Caki2 (cell line): ENCODE data around the gene AGAP1. TPM values are rescaled to one million over a fixed set of nuclear protein-coding genes. Genes with fewer than 3 reads are reported as not detected.

Experiments
- DNase-seq: peaks from one replicate; pipeline ENCODE4 v3.0.0-alpha.2; 2015; ENCODE audit warnings: low read depth
- in situ Hi-C: cut with HindIII; loops from 2 replicates; pipeline ENCODE4 v1.10.0; 2016; ENCODE audit warnings: low sequenced_read_pairs, low pct_unique_long_range_greater_than_20kb, mixed read lengths
- total RNA-seq: library from RNA; depleted of rRNA; stranded (reverse); fragments of >200 nt; shearing (Covaris generic); gene quantifications from 2 replicates; pipeline ENCODE4 v1.2.3, GENCODE V29; 2014; ENCODE audit warnings: low replicate concordance

AGAP1 gene
- total RNA-seq, 1 experiment from 2014 or later: 5.3 TPM

DNA sequence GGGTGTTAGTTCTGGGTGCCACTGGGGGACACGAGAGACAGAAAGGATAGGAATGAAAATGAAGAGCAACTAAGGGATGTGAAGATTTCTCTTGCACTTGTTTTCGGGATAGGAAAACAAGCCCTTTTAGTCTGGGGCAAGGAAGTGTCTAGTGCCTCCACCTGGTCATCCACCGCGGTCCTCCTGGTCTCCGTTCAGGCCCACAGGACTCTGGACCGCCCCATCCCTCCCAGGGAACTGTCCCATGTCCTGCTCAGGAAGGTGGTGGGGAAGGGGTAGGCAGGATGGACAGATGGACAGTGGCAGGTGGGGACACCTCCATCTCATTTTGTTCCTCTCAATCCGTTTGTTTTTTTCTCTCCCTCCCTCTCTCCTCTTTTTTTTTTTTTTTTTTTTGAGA lies 45.9 kb downstream of the AGAP1 start:
- DNase-seq: no peak
- in situ Hi-C loops: no loop called here

DNA sequence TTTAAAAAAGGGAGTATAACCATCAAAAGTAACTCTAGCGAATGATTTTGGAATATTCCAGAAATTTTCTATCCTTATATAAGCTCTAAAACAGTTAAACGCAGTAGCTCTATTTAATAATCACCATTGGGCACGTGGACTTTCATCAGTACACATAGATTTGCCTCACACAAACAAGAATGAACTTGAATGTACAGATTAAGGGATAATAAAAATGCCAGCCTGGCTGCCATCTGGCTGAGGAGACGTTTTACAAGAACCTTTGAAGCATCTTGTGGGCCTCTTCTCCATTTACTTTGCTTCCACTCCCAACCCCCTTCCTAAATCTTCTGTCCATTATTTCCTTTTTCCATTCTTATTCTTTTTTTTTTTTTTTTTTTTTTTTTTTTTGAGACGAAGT lies 47.2 kb downstream of the AGAP1 start:
- in situ Hi-C loops: no loop called here
- DNase-seq: no peak

DNA sequence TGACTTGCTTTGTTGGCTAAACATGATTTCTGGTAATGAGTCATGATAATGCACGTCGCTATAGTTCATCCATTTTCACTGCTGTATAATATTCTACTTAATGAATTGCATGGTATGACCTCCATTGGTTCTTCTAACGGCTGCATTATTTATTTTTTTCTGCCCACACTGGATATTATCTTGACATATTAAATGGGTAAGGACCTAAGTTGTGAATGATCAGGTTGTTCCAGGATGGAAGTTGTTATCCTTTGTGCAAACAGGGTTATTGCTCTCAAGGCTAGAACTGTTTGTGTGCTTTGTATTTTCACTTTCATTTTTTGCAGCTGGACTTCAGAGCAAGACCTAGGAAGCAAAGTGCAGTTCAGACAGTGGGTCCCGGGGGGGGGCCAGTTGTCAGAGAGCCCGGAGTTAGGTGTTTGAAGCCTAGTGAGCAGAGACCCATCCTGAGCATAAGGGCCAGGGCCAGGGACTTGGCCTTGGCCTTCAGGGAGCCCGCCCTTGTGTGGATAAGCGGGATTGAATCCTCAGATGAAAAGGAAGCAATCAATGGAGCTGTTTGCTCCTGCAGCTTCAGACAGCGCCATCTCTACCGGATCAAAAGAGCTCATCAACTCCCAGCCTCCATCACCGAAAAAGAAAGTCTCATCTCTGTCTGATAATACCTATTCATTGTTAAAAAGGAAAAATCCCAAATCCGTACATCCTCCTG lies 48.2 kb downstream of the AGAP1 start:
- in situ Hi-C loops: no loop called here
- DNase-seq: no peak

DNA sequence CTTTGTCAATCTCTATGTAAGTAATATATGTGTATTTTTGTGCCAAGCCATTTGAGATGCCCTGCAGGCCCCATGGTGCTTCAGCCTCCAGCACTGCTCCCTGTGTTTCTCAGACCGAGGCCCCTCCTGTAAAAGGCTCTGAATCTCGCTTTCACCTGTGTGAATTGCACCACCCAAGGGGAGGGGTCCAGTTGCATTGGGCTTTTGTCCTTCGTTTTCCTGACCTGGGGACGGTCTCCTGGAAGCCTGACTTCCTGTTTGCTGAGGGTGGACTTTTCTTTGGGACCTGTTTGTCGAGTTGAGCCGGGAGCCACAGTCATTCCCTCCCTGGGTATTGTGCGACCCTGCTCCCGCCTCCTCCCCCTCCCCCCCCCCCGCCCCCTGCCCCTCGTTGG lies 48.9 kb downstream of the AGAP1 start:
- in situ Hi-C loops: no loop called here
- no peak for DNase-seq

DNA sequence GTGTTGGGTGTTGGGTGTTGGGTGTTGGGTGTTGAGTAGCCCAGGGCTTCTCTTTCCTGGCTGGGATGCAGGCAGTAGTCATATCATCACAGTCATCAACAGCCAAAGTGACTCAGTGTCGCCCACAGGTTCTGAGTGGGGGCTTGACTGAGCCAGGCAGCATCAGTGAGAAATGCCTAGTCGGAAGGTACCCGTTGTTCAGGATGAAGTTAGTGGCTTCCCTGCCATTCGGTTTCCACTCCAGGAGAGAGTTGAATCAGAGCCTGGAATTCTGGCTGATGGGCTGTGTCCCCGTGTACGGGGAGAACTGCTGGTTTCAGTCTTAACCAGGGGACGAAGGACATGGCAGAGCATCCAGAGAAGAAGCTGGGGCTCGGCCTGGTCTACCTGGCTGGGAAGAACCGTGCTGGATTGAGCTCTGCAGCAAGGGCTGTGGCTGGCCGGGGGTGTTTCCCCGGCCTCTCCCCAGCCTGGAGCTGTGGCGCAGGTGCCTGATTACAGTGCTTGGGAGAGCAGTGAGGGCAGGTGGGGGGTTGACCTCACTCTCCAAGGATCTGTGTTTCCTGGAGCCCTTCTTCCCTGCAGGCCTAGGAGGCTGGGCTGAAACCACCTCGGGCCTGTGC lies 49.4 kb downstream of the AGAP1 start:
- in situ Hi-C loops: no loop called here
- no peak for DNase-seq

DNA sequence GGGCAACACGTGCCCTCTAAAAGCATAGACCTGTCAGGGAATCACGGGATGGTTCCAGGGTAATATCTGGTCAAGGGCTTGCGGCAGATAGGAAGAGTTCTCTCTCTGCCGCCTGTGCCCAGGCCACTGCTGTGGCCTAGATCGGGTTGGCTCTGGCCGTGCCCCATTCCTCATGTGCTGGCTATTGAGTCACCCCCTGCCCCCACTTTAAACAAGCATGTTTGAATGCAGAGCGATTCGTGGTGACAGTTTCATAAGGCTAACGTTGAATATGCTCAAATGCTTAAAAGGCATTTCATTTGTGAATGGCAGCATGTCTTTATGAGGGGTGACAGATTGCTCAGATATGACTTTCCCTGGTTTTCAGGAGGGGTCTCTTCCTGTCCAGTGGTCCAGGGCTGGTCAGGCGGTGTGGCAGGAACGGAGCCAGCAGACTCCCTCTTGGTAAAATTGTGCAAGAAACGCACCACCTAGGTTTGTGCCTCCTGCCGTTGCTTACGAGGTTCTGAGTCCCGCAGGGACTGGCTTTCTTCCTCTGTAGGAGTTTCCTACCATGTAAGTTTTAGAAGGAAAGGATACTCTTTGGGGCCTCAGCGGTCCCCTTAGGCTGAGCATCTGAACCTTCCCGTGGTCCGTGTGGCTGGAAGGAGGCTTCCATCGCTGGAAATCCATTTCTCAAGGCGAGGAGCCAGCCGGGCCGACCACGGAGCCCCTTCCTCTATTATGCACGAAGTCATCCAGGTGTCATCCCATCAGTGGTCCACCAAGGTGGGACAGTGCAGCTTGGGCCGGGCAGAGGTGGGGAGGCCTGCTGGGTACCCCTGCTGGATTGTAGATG lies 50.2 kb downstream of the AGAP1 start:
- in situ Hi-C loops: no loop called here
- no peak for DNase-seq

DNA sequence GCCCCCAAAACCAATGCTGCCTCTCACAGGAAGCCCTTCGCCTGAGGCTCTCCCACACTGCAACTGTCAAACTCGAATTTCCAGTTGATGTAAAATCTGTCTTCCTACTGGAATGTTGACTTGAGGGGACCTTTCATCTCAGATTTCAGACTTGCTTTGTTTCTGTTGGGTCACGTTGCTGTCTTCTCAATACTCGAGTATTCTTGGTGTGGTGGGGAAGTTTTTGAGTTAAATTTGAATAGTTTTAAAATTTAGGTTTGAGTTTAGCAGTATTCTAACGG lies 50.8 kb downstream of the AGAP1 start:
- no peak for DNase-seq
- in situ Hi-C loops: no loop called here

DNA sequence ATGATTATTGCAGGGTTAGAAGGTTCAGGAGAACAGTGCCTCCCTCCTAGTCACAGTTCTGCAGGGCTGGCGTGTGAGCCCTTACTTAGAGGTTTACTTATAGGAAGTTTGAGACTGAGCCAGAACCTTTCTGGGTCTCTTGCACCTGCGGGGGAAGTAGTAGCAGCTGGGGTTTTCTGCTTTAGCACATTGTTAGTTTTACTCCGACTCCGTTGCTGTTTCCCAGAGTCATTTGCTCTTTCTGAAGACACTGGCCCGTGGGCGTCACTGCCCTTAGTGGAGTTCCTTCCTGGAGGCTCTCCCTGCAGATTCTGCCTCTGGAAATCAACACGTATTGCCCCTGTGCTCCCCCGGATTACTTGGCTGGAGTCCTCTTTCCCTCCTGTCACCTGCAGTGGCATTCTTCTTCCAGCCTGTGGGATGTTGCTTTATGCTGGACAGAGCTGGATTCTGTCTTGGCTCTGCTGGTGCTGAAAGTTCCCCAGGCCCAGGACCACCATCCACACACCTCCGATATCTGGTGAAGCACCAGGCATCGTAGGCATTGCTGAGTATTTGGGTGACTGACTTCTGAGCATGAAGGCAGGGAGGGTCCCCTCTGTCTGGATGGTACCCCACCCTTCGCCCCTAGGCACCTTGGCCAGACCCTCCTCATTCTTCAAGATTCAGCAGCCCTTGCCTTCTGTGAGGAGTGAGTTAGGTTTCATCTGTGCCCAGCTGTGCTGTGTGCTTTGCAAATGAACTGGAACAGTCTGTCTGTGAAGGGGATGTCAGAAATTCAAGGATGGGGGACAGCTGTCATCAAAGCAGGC lies 51.7 kb downstream of the AGAP1 start:
- in situ Hi-C loops: no loop called here
- DNase-seq: no peak

DNA sequence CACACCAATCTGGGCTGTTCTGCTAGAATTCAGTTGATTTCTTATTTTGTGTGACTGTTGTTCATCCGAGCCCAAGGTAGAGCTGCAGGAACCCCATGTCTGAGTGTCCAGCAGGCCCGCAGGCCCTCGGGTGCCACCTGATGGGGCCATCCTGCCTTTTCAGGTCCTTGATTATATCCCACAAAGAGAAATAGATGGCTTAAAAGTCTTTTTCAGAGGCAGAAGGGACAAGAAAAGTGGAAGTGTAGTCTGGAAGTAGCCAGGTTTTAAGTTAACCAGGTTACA lies 52.2 kb downstream of the AGAP1 start:
- DNase-seq: no peak
- in situ Hi-C loops: no loop called here

DNA sequence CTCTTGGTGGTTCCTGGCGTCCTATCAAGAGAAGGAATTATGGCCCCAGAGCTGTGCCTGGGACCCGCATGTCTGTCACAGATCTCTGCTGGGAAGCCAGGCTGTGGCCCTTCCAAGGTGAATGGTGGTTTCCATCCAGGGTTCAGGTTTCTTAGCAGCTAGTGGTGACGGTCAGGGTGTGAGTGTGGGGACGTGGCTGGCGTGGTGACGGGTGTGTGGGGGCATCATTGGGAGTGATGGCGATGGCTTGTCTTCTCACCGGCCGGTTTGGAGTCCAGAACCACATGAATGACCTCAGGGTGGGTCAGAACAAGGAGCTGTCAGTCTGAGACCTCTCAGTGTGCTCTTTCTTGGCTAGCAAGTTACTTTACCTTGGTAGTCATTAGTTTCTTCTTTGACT lies 52.6 kb downstream of the AGAP1 start:
- in situ Hi-C loops: no loop called here
- no peak for DNase-seq

DNA sequence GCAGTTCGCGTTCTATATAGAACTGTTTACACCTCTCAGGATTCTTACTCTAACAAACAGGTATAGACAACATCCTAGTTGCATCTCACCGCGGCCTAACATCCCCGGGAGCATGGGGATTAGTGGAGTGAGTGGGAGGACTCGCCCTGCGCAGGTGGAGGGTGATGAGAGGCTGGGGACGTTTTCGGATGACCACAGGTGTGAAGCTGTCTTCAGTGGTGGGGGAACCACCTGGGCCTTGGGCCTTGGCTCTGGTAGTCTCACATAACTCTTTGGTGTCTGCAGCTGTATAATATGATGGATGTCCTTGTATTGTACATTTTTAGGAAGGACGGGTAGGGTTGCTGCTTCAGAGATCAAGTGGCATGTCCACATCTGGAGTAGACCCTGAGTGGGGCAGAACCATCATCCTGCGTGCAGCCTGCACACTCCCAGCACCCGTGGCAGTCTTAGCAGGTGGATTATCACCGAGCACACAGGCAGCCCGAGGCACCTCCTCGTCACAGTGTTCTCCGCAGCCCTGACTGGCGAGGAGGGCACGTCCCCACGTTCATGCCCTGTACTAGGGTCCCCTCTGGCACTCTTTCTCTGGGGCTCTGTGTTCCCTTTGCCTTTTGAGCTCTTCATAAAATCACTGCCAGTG lies 56.0 kb downstream of the AGAP1 start:
- in situ Hi-C loops: no loop called here
- no peak for DNase-seq

DNA sequence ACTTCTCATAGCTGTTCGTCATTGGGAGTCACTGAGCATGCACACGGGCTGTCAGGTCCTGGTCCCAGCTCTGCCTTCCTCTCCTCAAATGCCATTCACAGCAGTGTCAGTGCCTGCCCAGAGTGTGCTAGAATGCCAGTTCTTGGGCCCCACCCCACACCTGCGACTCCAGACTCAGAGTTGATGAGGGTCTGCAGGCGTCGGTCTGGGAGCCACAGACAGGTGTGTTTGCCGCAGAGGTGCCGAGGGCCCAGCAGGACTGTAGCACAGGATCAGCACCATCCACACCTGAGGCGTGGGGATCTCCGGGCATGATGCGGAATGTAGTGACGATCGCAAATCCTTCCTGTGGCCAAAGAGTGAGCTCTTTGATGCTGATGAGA lies 56.5 kb downstream of the AGAP1 start:
- in situ Hi-C loops: no loop called here
- no peak for DNase-seq

DNA sequence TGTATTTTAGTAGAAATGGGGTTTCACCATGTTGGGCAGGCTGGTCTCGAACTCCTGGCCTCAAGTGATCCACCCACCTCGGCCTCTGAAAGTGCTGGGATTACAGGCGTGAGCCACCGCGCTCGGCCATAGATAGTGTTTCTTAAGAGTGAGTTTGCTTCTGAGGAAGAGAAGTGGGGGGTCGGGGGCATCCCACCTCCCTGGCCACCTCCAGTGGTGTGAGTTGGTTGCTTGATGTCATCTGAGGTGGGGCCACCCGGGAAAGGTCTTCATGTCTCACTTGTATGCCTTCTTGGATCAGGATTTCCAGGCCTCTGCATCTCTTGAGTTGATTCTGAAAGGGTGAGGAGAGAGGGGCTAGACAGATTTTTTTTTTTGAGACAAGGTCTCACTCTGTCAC lies 57.1 kb downstream of the AGAP1 start:
- in situ Hi-C loops: no loop called here
- no peak for DNase-seq

DNA sequence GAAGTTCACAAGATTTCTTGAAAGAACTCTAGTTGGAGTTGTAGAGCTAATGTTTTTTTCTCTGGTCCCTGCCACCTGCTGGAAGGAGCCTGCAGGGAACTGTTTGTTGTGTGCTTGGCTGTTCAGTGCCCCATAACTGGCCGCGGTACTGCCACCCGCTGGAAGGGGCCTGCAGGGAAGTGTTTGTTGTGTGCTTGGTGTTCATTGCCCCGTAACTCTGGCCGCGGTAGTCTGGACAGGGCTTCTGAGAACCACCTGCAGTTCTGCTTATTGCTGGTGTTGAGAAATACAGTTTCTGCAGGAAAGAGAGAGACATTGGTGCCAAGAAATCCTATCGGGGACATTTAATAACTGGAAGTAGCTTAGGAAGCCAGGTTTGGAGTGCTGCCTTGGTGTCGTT lies 58.1 kb downstream of the AGAP1 start:
- in situ Hi-C loops: no loop called here
- peak; percentile 50 for DNase-seq

DNA sequence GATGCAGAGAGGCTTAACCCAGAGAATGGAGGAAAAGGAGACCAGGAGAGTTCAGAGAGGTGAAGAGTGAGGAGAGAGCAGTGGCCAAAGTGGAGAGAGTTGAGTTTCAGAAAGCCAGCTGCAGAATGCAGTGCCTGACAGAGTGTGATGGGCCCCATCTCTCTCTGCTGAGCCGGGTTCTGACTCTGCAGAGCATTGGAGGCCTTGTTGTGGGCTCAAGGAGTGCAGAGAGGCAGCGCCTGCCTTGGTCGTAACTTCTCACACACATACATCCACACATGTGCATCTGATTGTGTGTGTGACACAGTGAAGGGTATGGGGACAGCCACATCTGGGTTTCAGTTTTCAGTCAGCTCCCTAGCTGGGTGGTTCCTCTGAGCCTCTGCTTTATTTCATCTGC lies 58.8 kb downstream of the AGAP1 start:
- in situ Hi-C loops: no loop called here
- DNase-seq: no peak

DNA sequence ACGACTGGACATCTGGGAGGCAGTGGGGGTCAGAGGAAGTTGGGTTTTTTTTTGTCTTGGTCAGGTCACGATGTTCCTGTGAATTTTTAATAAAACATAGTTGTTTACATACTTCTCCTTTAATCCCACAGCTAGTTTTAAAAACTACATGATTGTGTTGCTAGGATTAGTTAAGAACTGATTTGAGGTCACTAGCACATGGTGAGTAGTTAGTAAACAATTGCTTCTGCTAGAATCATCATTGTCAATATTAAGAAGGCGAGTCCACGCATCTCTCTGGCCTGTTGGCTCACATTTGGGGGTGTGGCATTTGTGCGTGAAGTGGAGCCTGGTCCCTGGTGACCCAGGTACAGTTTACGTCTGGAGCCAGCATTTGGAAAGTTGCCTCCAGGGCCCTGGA lies 59.4 kb downstream of the AGAP1 start:
- in situ Hi-C loops: no loop called here
- no peak for DNase-seq

DNA sequence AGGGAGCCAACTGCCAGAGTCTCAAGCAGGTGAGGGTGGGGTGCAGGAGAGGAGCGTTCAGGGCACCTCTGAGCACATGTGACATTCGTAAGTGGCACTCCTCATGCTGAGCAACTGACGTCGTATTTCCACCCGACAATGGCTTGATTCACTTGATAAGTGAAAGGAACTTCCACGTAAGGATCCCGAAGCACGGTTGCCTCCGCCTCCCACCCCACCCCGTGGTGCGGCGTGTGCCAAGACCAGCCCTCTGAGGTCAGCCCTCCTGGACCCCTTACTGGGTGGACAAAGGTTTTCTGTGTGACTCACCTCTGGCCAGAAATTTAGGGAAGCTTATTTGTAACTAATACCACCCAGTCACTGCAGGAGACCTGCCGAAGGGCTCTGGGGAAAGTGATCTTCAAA lies 59.9 kb downstream of the AGAP1 start:
- in situ Hi-C loops: no loop called here
- DNase-seq: no peak

DNA sequence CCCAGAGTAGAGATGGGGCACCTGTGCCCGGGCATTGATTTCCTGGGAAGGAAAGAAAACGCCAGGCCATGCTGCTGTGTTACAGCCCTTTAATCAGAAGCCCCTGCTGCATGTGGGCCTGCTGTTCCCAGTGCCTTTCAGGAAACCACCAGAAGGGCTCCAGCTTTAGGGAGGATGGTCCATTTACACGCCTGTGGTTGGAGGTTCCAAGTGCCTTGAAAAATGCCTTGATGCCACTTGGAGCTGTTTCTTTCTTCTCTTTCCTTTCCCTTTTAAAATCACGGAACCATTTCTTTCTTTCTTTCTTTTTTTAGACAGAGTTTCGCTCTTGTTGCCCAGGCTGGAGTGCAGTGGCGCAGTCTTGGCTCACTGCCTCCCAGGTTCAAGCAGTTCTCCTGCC lies 60.5 kb downstream of the AGAP1 start:
- DNase-seq: no peak
- in situ Hi-C loops: no loop called here

DNA sequence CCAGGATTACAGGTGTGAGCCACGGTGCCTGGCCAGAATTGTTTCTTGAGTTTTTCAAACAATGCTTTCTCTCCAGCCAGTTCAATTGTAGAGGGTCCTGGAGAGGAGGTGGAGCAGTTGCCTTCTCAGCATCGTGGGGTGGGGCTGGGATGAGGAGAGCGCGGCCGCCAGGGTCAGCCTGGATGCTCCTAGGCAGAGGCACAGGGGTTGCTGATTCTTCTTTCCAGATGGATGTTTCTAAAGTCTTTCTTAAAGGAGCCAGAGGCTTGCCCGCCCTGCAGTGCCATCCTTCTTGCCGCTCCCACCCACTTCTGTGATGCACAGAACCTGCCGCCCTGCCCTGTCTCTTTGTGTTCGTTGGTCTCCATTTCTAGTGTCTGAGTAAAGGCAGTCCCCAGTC lies 61.1 kb downstream of the AGAP1 start:
- no peak for DNase-seq
- in situ Hi-C loops: no loop called here
